ENCODE data around the gene TCERG1. TPM values are rescaled to one million over a fixed set of nuclear protein-coding genes. Genes with fewer than 3 reads are reported as not detected.
"Not testable (repeated sequence)": the region's sequence is repeated elsewhere in the genome, so short reads cannot be mapped to it uniquely, and the experiment has no call there.

TCERG1 gene
- total and polyA plus RNA-seq, 8 donors = 11.8 to 39.3 (median 21.9) TPM

DNA sequence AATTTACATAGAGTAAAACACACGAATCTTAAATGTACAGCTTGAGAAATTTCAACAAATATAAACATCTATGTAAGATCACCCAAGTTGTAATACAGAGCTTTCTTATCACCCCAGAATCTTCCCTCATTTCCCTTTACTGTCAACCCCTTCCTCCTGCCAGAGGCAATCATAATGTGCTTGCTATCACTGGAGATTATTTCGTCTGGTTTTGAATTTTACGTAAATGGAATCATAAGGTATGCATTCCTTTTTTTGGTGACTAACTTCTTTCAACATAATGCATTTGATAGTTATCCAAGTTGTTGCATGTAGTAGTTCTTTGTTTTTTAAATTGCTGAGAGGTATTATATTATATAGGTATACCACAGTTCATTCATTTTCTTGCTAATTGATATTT lies 106.3 kb downstream of the TCERG1 start:
- ATAC-seq = no peak
- Histone ChIP-seq H3K27me3 (no peaks in the 10 kb centered on the region), H3K4me3 (no peak overlapping the region), H3K9me3 (no peaks in the 10 kb centered on the region), H3K27ac (no peak overlapping the region), H3K36me3 (no peaks in the 10 kb centered on the region), H3K4me1 (no peaks in the 10 kb centered on the region)
- WGBS, 2 donors = 44 to 61% methylated on average over 3 of the region's 3 CpGs
- TF ChIP-seq, protein P1, sequence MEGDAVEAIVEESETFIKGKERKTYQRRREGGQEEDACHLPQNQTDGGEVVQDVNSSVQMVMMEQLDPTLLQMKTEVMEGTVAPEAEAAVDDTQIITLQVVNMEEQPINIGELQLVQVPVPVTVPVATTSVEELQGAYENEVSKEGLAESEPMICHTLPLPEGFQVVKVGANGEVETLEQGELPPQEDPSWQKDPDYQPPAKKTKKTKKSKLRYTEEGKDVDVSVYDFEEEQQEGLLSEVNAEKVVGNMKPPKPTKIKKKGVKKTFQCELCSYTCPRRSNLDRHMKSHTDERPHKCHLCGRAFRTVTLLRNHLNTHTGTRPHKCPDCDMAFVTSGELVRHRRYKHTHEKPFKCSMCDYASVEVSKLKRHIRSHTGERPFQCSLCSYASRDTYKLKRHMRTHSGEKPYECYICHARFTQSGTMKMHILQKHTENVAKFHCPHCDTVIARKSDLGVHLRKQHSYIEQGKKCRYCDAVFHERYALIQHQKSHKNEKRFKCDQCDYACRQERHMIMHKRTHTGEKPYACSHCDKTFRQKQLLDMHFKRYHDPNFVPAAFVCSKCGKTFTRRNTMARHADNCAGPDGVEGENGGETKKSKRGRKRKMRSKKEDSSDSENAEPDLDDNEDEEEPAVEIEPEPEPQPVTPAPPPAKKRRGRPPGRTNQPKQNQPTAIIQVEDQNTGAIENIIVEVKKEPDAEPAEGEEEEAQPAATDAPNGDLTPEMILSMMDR (IDR thresholded peaks at IDR 0.05) = no peak
- intact Hi-C loops (cut with DNase I) = loop anchor here in 1 of 3 donors (10.0 kb wide), 1 partner anchor 421 kb away; no protein-coding TSS in a partner anchor
- DNase-seq = no peak
- FAIRE-seq = no peak

DNA sequence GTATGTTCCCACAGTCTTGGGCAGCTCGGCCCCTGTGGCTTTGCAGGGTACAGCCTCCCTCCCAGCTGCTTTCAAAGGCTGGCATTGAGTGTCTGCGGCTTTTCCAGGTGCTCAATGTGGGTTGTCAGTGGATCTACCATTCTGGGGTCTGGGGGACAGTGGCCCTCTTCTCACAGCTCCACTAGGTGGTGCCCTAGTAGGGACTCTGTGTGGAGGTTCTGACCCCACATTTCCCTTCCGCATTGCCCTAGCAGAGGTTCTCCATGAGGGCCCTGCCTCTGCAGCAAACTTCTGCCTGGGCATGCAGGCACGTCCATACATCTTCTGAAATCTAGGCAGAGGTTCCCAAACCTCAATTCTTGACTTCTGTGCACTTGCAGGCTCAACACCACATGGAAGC lies 109.8 kb downstream of the TCERG1 start:
- not testable (repeated sequence) for H3K27ac ChIP-seq, ATAC-seq, H3K4me3 ChIP-seq, H3K4me1 ChIP-seq, DNase-seq, H3K27me3 ChIP-seq, FAIRE-seq, H3K36me3 ChIP-seq, H3K9me3 ChIP-seq
- 85 to 94% methylated on average over 4 of the region's 4 CpGs for WGBS, 2 donors
- intact Hi-C loops (cut with DNase I) = loop anchor here in 1 of 3 donors (10.0 kb wide), 1 partner anchor 418 kb away; no protein-coding TSS in a partner anchor

DNA sequence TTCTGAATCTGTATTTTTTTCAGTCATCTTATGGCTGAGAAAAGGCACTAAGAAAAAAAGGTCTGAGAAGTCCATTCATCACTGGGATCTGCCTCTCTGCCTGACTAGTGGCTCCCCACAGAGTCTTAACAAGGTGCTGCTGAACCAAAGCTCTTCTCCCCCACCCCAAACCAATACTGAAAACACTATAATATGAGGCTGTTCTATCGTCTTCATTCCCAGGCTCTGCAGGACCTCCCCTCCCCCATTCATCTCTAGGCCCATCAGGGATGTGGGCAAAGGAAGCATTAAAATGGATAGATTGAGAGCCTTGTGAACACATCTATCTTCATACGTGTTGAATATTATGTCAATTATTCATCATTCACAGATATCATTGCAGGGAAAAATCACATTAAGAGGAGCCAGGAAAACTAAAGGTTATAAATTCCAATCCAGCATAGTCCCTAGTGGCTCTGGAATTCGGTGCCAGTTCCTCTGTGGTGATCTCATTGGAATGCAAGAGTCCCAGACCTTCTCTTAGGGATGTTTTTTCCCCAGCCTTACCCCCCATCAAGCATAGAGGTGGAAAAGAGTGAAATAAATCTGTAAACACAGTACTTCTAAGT lies 113.2 kb downstream of the TCERG1 start:
- Histone ChIP-seq H3K4me3 (no peak overlapping the region), H3K27me3 (no peaks in the 10 kb centered on the region), H3K27ac (no peak overlapping the region), H3K9me3 (no peaks in the 10 kb centered on the region), H3K36me3 (no peaks in the 10 kb centered on the region), H3K4me1 (no peaks in the 10 kb centered on the region)
- FAIRE-seq = no peak
- intact Hi-C loops (cut with DNase I) = no loop called here
- WGBS, 2 donors = 32 to 37% methylated on average over 3 of the region's 3 CpGs
- ATAC-seq = peak in 3 of 4 donors; percentile 39 to 75 (median 67)
- peak in 2 of 6 donors; percentile 12 to 18 for DNase-seq
- TF ChIP-seq, protein P1 (IDR thresholded peaks at IDR 0.05) = no peak

Other genes with a start within 250 kb of the TCERG1 start
- gene RBM27, start 243.7 kb upstream of the TCERG1 start, total RNA-seq = 1 to 10 TPM; 3.3 to 8.9 (median 5.8) TPM
- gene RBM27, start 243.7 kb upstream of the TCERG1 start, polyA plus RNA-seq = 1 to 10 TPM; 3.1 to 4.1 TPM
- gene POU4F3, start 108.5 kb upstream of the TCERG1 start, total RNA-seq = not detected
- not detected for gene POU4F3, start 108.5 kb upstream of the TCERG1 start, polyA plus RNA-seq
- not detected for gene GPR151, start 68.9 kb downstream of the TCERG1 start, total RNA-seq
- not detected for gene GPR151, start 68.9 kb downstream of the TCERG1 start, polyA plus RNA-seq